Stimulated activated CD8-positive, alpha-beta memory T cell treated with anti-CD3 and anti-CD28 coated beads, Interleukin-12 subunit alpha, Interleukin-12 subunit beta, amount 100 ng/mL, for 4 hours (primary cell): ENCODE data around the gene SHISA9.

Experiments
- DNase-seq: peaks from one replicate; pipeline ENCODE4 v3.0.0-alpha.2; 2020; ENCODE audit warnings: low read depth

SHISA9 gene

GRCh38 chr16:13029786-13030185 is 128.4 kb downstream of the SHISA9 start:
- no peak for DNase-seq

GRCh38 chr16:13030769-13031168 is 129.4 kb downstream of the SHISA9 start:
- no peak for DNase-seq

- no peak for DNase-seq
Observed at GRCh38 chr16:13032911-13033310, 131.5 kb downstream of the SHISA9 start.

- no peak for DNase-seq
Observed at GRCh38 chr16:13036600-13036999, 135.2 kb downstream of the SHISA9 start.

- no peak for DNase-seq
Observed at GRCh38 chr16:13038591-13038990, 137.2 kb downstream of the SHISA9 start.

- no peak for DNase-seq
Observed at GRCh38 chr16:13039526-13039925, 138.1 kb downstream of the SHISA9 start.

GRCh38 chr16:13041180-13041579 is 139.8 kb downstream of the SHISA9 start:
- no peak for DNase-seq

GRCh38 chr16:13041646-13042290 is 140.4 kb downstream of the SHISA9 start:
- DNase-seq, result no peak

GRCh38 chr16:13042291-13042685 is 140.9 kb downstream of the SHISA9 start:
- DNase-seq, result no peak

- no peak for DNase-seq
Observed at GRCh38 chr16:13046061-13046821, 144.8 kb downstream of the SHISA9 start.

- no peak for DNase-seq
Observed at GRCh38 chr16:13047276-13047675, 145.9 kb downstream of the SHISA9 start.

- no peak for DNase-seq
Observed at GRCh38 chr16:13049688-13050087, 148.3 kb downstream of the SHISA9 start.

- DNase-seq, result no peak
Observed at GRCh38 chr16:13052431-13052830, 151.0 kb downstream of the SHISA9 start.

GRCh38 chr16:13055480-13055879 is 154.1 kb downstream of the SHISA9 start:
- DNase-seq, result no peak

- no peak for DNase-seq
Observed at GRCh38 chr16:13056607-13057006, 155.2 kb downstream of the SHISA9 start.

- DNase-seq, result no peak
Observed at GRCh38 chr16:13060932-13061331, 159.5 kb downstream of the SHISA9 start.

GRCh38 chr16:13061691-13062090 is 160.3 kb downstream of the SHISA9 start:
- DNase-seq, result no peak

GRCh38 chr16:13062219-13062618 is 160.8 kb downstream of the SHISA9 start:
- no peak for DNase-seq

GRCh38 chr16:13063457-13063856 is 162.1 kb downstream of the SHISA9 start:
- no peak for DNase-seq

GRCh38 chr16:13064821-13065220 is 163.4 kb downstream of the SHISA9 start:
- no peak for DNase-seq

- no peak for DNase-seq
Observed at GRCh38 chr16:13067648-13068047, 166.2 kb downstream of the SHISA9 start.

- no peak for DNase-seq
Observed at GRCh38 chr16:13068912-13069583, 167.7 kb downstream of the SHISA9 start.

GRCh38 chr16:13070268-13070667 is 168.9 kb downstream of the SHISA9 start:
- DNase-seq, result no peak
